Measurements from ENCODE around the gene PGPEP1.

DNA sequence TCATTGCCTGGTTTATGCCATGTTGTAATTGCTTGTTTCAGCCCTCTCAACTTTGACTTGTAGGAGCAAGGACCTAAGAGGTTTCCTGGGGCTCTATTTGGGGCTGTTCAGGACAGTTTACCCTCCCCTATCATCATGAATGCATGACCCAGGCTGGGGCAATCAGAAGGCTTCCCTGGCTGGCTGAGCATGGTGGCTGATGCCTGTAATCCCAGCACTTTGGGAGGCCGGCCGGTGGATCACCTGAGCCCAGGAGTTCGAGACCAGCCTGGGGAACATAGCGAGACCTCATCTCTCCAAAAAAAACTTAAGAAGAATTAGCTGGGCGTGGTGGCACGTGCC lies 11.4 kb upstream of the PGPEP1 start:
- TF ChIP-seq POLR2A (IDR thresholded peaks at IDR 0.05): no peak
- TF ChIP-seq, protein P1, sequence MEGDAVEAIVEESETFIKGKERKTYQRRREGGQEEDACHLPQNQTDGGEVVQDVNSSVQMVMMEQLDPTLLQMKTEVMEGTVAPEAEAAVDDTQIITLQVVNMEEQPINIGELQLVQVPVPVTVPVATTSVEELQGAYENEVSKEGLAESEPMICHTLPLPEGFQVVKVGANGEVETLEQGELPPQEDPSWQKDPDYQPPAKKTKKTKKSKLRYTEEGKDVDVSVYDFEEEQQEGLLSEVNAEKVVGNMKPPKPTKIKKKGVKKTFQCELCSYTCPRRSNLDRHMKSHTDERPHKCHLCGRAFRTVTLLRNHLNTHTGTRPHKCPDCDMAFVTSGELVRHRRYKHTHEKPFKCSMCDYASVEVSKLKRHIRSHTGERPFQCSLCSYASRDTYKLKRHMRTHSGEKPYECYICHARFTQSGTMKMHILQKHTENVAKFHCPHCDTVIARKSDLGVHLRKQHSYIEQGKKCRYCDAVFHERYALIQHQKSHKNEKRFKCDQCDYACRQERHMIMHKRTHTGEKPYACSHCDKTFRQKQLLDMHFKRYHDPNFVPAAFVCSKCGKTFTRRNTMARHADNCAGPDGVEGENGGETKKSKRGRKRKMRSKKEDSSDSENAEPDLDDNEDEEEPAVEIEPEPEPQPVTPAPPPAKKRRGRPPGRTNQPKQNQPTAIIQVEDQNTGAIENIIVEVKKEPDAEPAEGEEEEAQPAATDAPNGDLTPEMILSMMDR (IDR thresholded peaks at IDR 0.05): no peak

Measured in vagina (tissue), 2 donors.